ENCODE data around the gene CGREF1.

DNA sequence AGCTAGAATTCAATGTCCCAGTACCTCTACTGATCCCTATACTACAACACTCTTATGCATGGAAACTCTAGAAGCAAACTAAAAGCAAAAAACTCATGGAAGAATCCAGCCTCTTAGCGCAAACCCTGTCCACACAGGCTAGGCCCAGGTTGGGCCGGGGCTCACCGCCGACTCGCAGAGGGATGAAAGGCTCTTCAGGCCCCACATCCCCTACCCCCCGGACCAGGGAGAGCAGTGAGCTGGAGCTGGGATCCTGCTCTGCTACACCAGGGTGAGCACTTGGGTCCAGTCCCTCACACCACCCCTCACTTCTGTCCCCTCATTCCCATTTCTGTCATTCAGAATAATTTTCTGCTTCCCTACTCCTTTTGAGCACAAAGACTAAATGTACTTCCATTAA is 49.5 kb downstream of the CGREF1 start:
- TF ChIP-seq, protein P1, sequence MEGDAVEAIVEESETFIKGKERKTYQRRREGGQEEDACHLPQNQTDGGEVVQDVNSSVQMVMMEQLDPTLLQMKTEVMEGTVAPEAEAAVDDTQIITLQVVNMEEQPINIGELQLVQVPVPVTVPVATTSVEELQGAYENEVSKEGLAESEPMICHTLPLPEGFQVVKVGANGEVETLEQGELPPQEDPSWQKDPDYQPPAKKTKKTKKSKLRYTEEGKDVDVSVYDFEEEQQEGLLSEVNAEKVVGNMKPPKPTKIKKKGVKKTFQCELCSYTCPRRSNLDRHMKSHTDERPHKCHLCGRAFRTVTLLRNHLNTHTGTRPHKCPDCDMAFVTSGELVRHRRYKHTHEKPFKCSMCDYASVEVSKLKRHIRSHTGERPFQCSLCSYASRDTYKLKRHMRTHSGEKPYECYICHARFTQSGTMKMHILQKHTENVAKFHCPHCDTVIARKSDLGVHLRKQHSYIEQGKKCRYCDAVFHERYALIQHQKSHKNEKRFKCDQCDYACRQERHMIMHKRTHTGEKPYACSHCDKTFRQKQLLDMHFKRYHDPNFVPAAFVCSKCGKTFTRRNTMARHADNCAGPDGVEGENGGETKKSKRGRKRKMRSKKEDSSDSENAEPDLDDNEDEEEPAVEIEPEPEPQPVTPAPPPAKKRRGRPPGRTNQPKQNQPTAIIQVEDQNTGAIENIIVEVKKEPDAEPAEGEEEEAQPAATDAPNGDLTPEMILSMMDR (IDR thresholded peaks at IDR 0.05), result no peak
- TF ChIP-seq POLR2AphosphoS5 (IDR thresholded peaks at IDR 0.05), result no peak
- no peak for TF ChIP-seq EP300 (IDR thresholded peaks at IDR 0.05)
- TF ChIP-seq POLR2A (IDR thresholded peaks at IDR 0.05; ENCODE audit: low read depth), result no peak
